ENCODE results near the gene ZNF488. TPM values are rescaled to one million over a fixed set of nuclear protein-coding genes. Genes with fewer than 3 reads are reported as not detected.

Gene ZNF488
- polyA plus RNA-seq, 1 experiment: 0.15 TPM

- no peak for TF ChIP-seq CTCF (IDR thresholded peaks at IDR 0.05; ENCODE audit: insufficient read depth, low read depth, low read length)
- POLR2A ChIA-PET: no interaction called here
Observed at GRCh38 chr10:47349941-47350371, 34.1 kb downstream of the ZNF488 start.

GRCh38 chr10:47349516-47349915 is 34.6 kb downstream of the ZNF488 start:
- no peaks in the 10 kb centered on the region for H3K36me3 ChIP-seq (ENCODE audit: control insufficient read depth, insufficient read depth, low read length)
- DNase-seq (ENCODE audit: low read depth): no peak
- CTCF ChIA-PET: interaction anchor here (1.0 kb wide), 1 partner anchor 14 kb away, joined by 3 read pairs; no protein-coding TSS in a partner anchor
- no peak for TF ChIP-seq CTCF (IDR thresholded peaks at IDR 0.05; ENCODE audit: insufficient read depth, low read depth, low read length)
- POLR2A ChIA-PET: no interaction called here
- no peak overlapping the region for H3K4me3 ChIP-seq (ENCODE audit: low read depth, low read length)
- H3K27me3 ChIP-seq (ENCODE audit: control insufficient read depth, insufficient read depth, low read length): peaks cover 9% of the 10 kb centered on the region; the same call in 1 of the 2 replicates

More at GRCh38 chr10:47349941-47350371, 34.1 kb downstream of the ZNF488 start:
- Histone ChIP-seq H3K4me3 (ENCODE audit: low read depth, low read length) (no peak overlapping the region), H3K36me3 (ENCODE audit: control insufficient read depth, insufficient read depth, low read length) (no peaks in the 10 kb centered on the region), H3K27me3 (ENCODE audit: control insufficient read depth, insufficient read depth, low read length) (peaks cover 9% of the 10 kb centered on the region; the same call in 1 of the 2 replicates)
- DNase-seq (ENCODE audit: low read depth): no peak
- CTCF ChIA-PET: interaction anchor here (0.6 to 1.0 kb wide), 2 partner anchors 12 to 13 kb away, joined by 3 read pairs; no protein-coding TSS in a partner anchor

GRCh38 chr10:47348661-47349470 is 35.2 kb downstream of the ZNF488 start:
- ChIA-PET POLR2A (no interaction called here), CTCF (interaction anchor here (1.4 kb wide), 1 partner anchor 324 kb away, joined by 5 read pairs; no protein-coding TSS in a partner anchor)
- Histone ChIP-seq H3K27me3 (ENCODE audit: control insufficient read depth, insufficient read depth, low read length) (peaks cover 6% of the 10 kb centered on the region; the same call in 1 of the 2 replicates), H3K36me3 (ENCODE audit: control insufficient read depth, insufficient read depth, low read length) (no peaks in the 10 kb centered on the region), H3K4me3 (ENCODE audit: low read depth, low read length) (no peak overlapping the region)
- DNase-seq (ENCODE audit: low read depth): no peak
- no peak for TF ChIP-seq CTCF (IDR thresholded peaks at IDR 0.05; ENCODE audit: insufficient read depth, low read depth, low read length)

GRCh38 chr10:47348138-47348651 is 35.9 kb downstream of the ZNF488 start, which contains the start of gene RBP3:
Gene RBP3, plus strand, starts transcription at chr10:47348363. Its CDS starts 122 bp downstream, at chr10:47348485.
- H3K4me3 ChIP-seq (ENCODE audit: low read depth, low read length): no peak within 1 kb of the TSS
- POLR2A ChIA-PET: no interaction called here
- no peaks in the 10 kb centered on the region for H3K36me3 ChIP-seq (ENCODE audit: control insufficient read depth, insufficient read depth, low read length)
- no peak for DNase-seq (ENCODE audit: low read depth)
- peaks cover 6% of the 10 kb centered on the region; the same call in 1 of the 2 replicates for H3K27me3 ChIP-seq (ENCODE audit: control insufficient read depth, insufficient read depth, low read length)
- CTCF ChIA-PET: interaction anchor here (1.0 to 1.4 kb wide), 2 partner anchors 14 to 323 kb away, joined by 3 to 5 read pairs; no protein-coding TSS in a partner anchor
- TF ChIP-seq CTCF (IDR thresholded peaks at IDR 0.05; ENCODE audit: insufficient read depth, low read depth, low read length): no peak

GRCh38 chr10:47347303-47347675 is 36.8 kb downstream of the ZNF488 start:
- DNase-seq (ENCODE audit: low read depth): no peak
- no peak for TF ChIP-seq CTCF (IDR thresholded peaks at IDR 0.05; ENCODE audit: insufficient read depth, low read depth, low read length)
- H3K27me3 ChIP-seq (ENCODE audit: control insufficient read depth, insufficient read depth, low read length): peaks cover 6% of the 10 kb centered on the region; the same call in 1 of the 2 replicates
- ChIA-PET POLR2A (no interaction called here), CTCF (interaction anchor here (0.9 to 1.5 kb wide), 4 partner anchors 13 to 323 kb away, joined by 3 to 6 read pairs (median 4); no protein-coding TSS in a partner anchor)
- H3K36me3 ChIP-seq (ENCODE audit: control insufficient read depth, insufficient read depth, low read length): no peaks in the 10 kb centered on the region
- no peak overlapping the region for H3K4me3 ChIP-seq (ENCODE audit: low read depth, low read length)
